ENCODE data around the gene REXO1.

DNA sequence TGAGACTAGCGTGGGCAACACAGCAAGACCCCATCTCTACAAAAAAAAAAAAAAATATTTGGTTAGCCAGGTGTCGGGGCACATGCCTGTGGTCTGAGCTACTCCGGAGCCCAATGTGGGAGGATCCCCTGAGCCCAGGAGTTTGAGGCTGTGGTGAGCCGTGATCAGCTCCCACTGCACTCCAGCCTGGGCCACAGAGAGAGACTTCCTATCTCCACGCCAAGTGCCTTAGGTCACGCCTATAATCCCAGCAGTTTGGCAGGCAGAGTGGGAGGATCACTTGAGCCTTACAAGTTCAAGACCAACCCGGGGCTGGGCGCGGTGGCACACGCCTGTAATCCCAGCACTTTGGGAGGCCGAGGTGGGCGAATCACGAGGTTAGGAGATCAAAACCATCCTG lies 48.2 kb upstream of the REXO1 start:
- TF ChIP-seq, protein P1, sequence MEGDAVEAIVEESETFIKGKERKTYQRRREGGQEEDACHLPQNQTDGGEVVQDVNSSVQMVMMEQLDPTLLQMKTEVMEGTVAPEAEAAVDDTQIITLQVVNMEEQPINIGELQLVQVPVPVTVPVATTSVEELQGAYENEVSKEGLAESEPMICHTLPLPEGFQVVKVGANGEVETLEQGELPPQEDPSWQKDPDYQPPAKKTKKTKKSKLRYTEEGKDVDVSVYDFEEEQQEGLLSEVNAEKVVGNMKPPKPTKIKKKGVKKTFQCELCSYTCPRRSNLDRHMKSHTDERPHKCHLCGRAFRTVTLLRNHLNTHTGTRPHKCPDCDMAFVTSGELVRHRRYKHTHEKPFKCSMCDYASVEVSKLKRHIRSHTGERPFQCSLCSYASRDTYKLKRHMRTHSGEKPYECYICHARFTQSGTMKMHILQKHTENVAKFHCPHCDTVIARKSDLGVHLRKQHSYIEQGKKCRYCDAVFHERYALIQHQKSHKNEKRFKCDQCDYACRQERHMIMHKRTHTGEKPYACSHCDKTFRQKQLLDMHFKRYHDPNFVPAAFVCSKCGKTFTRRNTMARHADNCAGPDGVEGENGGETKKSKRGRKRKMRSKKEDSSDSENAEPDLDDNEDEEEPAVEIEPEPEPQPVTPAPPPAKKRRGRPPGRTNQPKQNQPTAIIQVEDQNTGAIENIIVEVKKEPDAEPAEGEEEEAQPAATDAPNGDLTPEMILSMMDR (IDR thresholded peaks at IDR 0.05): no peak
- no peak for TF ChIP-seq EP300 (IDR thresholded peaks at IDR 0.05)
